Measurements from ENCODE around the gene TNPO1. TPM values are rescaled to one million over a fixed set of nuclear protein-coding genes. Genes with fewer than 3 reads are reported as not detected.

TNPO1 gene
- 295 TPM for total RNA-seq

DNA sequence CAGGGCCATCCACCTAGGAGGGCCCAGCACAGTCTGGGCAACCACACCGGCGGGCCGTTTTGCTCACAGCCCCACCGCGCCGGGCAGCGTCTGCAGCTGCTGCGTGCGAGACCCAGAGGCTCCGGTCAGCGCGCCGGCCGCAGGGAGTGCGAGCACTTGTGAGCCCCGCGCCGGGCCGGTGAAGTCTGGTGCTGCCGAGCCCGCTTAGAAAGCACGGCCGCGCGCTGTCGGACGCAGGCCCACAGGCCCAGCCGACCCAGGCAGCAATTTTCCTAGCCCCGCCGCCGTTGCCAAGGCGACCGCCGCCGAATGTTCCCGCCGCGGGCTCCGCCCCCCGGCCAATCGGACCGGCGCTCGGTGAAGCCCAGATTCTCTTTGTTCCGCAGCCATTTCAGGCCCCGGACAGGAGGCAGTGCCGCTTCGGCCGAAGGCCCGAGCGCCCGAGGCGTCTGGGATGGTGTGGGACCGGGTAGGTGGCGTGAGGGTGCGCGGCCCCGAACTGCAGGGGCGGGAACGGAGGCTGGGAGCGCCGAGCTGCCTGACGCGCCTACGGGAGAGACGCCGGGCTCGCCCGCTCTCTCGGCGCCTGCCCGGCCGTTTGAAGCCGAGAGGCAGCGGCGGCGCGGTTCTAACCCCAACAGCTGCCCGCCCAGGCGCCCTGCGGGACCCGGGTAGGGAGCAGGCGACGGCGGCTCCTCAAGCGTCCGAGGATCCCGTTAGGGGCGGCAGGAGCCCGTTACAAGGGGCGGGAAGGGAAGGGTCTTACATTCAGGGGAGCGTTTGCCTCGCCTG is at the start of gene TNPO1:
Gene TNPO1 (plus strand): TSS at position 378 of the 792 bp plus-strand sequence. CDS start 77 bp downstream, at position 455.

DNA sequence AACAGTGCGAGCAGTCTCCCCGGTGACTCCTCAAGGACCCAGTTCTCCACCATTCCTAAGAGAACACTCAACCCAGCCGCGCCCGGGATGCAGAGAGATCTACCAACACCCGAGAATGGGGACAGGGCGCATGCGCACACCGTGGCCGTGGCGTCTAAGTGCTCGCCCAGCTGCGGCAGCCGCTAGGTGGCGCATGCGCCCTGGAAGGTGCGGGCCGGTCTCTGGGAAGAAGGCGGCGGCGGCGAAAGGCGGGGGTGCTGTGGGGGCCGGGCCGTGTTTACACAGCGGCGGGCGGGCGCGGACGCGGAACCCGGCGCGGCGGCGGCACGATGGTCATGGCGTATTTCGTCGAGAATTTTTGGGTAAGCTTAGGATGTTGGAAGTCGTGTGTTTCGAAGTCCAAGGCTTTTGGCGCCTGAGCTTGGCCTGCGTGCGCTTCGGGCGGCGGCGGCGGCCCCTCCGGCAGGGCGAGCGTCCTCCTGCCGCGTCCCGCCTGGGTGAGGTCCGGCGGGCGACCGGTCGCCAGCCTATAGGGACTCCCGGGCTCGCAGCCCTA is 139.4 kb downstream of the TNPO1 start, which contains the start of gene FCHO2:
Gene FCHO2 (plus strand): TSS at position 274 of the 556 bp plus-strand sequence. CDS start 56 bp downstream, at position 330.

Small RNAs within 50 kb of the gene (small RNA-seq; reads per million reads assigned to genes)
- gene MIR4804 (ENCODE audit: low replicate concordance) (not detected), gene RF00019 (ENCODE audit: low replicate concordance) (not detected)

Other genes starting within 250 kb of the TNPO1 start
- 76.7 TPM for gene FCHO2, start 139.4 kb downstream of the TNPO1 start, total RNA-seq

Measured in parietal lobe (tissue), 2 donors.